DMS153 treated with DMSO at 0.1 percent for 48 hours (cell line): ENCODE data around the gene SLC10A2.
"Not testable (repeated sequence)": the region's sequence is repeated elsewhere in the genome, so short reads cannot be mapped to it uniquely, and the experiment has no call there.

Experiments
- DNase-seq: peaks from one replicate; lab custom pipeline; 2025; ENCODE audit not compliant: unreplicated experiment; lab: John Stamatoyannopoulos, UW

SLC10A2 gene, protein sequence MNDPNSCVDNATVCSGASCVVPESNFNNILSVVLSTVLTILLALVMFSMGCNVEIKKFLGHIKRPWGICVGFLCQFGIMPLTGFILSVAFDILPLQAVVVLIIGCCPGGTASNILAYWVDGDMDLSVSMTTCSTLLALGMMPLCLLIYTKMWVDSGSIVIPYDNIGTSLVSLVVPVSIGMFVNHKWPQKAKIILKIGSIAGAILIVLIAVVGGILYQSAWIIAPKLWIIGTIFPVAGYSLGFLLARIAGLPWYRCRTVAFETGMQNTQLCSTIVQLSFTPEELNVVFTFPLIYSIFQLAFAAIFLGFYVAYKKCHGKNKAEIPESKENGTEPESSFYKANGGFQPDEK

DNA sequence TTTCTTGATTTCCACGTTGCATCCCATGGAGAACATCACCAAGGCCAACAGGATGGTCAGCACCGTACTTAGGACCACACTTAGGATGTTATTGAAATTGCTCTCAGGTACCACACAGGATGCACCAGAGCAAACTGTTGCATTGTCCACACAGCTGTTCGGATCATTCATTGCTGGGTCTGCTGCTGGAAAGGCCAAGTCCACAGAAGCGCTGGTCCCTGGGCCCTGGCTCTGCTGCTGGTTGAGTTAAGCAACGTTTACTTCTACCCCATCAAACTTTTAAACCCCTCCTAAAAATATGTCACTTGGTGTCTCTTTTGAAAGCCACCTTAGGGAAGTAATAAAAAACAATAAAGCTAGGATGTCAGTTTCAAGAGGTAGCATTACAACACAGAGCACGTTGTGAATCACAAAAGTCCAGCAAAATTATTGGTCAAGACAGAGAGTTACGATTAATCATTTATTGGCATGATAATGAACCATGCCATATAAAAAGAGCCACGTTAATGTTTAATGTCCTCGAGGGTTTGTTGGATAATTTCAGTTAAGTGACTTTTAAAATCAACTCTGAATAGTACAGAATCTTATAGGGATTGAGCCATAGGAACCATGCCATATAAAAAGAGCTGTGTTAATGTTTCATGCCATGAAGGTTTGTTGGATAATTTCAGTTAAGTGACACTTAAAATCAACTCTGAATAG is at the start of gene SLC10A2:
Gene SLC10A2, minus strand, starts transcription at position 339 of the 702 bp plus-strand sequence. Its CDS starts 168 bp downstream, at position 171.
- no peak for DNase-seq

DNA sequence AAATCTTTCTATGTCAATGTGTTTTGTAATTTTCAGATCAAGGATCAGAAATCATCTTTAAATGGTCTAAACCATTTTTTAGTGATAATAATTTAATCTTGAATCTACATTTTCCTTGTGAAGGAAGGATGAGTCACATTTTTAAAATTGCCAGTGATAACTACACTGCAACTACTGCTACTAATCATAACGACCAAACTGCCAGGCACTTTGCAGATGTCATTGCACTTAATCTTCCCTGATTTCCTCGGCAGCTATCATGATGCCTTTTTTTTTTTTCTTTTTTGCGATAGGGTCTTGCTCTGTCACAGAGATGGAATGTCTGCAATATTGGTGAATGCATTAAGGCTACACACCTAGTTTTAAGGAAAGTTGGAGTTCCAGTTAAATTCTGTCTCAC is 41.4 kb upstream of the SLC10A2 start:
- DNase-seq: no peak

DNA sequence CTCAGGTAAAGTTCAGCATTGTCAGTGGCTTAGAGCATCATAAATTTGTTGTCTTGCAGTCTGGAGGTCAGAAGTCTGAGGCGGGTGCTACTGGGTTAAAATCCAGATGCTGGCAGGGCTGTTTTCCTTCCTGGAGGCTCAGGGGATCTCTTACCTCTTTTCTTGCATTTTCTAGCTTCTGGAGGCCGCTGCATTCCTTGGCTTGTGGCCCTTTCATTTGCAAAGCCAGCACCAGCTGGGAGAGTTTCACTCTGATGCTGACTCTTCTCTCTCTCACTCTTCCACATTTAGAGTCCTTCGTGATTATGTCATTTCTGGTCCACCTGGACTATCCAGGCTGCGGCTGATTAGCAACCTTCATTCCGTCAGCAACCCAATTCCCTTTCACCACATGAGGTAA is 38.1 kb upstream of the SLC10A2 start:
- no peak for DNase-seq

DNA sequence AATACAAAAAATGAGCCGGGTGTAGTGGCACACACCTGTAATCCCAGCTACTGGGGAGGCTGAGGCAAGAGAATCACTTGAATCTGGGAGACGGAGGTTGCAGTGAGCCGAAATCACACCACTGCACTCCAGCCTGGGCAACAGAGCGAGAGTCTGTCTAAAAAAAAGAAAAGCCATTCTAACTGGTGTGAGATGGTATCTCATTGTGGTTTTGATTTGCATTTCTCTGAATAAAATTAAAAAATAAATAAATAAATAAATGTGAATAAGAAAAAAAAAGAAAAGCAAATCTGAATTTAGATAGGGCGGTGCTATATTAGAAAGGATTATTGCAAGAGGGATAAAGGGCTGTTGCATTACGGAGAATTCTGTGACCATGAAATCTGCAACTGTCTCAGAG is 37.2 kb upstream of the SLC10A2 start:
- DNase-seq: not testable (repeated sequence)

DNA sequence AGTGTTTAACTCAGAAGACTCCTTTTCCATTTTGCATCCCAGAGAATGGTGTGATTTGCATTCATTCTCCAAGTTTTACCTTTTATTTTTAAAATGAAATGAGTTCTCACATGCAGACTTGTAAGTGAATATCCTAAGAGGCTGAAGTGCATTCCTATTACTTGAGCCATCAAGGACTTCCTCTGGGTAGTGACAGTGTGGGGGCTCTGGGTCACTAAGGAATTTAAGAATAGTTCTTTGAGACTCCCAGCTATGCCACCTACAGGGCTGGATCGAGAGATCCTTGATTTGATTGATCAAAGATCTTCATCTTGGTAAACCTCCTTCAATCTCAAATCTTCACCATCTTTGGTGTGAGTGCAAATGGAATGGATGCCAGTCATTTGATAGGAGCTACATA is 36.3 kb upstream of the SLC10A2 start:
- no peak for DNase-seq

DNA sequence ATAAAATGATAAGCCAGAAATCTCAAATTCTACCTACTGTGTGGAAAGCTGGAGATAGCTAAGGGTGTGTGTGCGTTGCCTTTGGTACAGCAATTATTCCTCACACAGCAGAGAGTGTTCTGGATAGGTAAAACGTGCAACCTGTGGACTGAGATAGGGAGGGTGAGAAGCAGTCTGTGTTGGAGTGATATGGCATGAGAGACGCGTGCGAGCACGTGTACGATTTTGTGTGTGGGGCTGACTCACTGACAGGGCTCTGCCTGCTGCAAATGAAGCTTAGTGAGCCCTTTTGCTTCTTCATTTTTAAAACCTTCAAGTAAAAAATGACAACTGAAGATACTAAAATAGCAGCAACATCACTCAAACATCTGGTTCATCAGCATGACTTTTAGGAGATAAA is 35.7 kb upstream of the SLC10A2 start:
- no peak for DNase-seq

DNA sequence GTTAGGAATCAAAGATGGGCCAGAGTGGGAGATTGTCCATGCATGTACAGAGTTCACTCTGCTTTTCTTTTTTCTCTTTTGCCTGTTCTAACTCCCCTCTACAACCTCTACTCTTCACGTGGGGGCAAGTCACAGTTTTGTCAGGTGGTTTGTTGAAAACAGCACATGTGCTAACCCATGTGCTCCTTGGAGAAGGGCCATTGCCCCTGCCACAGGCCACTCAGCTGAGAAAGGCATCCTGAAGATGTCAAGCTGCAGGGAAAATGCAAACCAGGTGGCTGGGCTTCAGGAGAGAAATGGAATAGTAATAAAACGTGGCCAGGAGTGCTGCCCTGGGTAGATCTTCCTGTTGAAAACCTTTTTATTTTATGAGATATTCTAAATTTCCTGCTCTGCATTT is 35.3 kb upstream of the SLC10A2 start:
- DNase-seq: no peak

DNA sequence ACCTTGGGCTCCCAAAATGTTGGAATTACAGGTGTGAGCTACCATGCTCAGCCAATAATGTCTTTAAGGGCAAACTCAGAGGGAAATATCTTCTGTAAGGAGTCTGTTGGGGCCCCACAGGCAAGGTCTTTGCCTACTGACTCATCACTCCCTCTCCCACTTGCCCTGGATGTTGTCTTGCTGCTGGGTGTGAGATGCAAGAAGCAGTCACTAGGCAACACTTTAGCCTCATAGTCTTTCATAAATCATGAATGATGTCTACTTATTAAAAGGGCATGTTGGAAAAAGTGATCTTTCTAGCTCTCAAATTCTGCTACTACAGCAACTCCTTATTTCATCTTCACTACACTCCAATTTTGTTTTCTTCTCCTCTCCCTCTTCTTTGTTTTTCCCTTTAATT is 34.6 kb upstream of the SLC10A2 start:
- no peak for DNase-seq

DNA sequence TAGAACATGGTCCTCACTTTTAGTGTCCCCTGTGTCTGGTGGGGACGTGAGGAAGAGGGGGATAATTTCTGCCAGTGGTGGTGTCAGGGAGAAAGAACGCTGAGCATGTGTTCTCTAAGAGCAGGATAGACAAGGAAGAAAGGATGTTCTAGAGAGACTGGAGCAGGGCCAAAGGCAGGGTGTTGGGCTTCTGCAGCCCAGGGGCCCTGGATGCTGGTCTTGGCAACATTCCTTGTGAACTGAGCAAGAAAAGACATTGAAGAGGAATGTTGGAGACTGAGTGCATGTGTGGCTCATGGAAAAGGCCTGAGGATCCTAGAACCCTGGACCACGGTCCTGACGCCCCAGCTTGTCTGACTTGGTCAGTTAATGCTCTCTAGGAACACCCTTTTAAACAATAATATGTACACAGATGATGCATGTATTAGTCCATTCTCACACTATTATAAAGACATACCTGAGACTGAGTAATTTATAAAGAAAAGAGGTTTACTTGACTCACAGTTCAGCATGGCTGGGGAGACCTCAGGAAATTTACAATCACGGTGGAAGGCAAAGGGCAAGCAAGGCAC is 33.6 kb upstream of the SLC10A2 start:
- DNase-seq: no peak

DNA sequence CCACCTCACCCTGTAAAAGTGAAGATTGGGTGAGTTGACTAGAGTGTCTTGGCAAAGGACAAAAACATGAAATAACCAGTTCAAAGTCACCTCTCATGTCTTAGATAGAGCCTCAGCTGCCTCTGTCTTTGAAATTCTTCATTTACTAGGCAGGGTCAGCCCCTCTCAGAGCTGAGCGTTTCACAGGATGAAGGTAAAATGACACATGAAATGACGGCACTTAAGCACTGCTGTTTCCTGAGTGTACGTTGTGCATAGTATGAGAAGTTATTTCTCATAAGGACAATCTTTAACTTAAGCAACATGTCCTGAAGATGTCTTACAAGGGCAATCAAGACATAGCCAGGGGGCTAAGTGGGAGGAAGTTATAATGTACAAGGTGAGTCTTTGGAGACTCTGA is 32.3 kb upstream of the SLC10A2 start:
- no peak for DNase-seq

DNA sequence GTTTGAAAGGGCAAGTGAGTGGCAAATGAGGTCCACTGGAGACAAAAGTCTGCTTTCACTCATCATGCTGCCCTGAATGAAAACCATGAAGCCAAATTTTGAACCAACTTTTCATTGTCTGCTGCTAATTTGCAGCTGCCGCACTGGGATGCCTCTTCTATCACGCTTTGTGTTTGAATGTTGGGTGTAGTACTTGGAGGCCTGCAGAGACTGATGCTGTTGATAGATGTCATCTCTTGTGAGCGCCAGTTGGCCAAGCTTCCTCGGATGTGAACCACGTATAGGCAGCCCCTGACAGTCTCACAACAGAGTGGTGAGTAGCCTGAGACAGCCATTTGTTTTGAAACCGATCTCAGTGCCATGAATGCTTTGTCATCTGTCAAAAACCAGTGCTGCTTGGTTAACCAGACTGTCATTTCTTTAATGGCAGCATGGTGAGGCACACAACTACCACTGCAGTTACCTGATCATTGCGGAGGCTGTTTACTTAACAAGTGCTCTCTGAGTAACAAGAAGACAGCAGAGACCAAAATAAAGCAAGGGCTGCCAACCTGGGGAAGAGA is 31.2 kb upstream of the SLC10A2 start:
- DNase-seq: no peak

DNA sequence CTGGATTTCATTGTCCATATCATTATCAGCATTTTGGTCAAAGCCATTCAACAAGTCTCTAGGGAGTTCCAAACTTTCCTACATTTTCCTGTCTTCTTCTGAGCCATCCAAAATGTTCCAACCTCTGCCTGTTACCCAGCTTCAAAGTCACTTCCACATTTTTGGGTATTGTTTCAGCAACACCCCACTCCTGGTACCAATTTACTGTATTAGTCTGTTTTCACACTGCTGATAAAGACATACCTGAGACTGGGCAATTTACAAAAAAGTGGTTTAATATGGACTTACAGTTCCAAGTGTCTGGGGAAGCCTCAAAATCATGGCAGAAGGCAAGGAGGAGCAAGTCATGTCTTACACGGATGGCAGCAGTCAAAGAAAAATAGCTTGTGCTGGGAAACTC is 27.4 kb upstream of the SLC10A2 start:
- not testable (repeated sequence) for DNase-seq

DNA sequence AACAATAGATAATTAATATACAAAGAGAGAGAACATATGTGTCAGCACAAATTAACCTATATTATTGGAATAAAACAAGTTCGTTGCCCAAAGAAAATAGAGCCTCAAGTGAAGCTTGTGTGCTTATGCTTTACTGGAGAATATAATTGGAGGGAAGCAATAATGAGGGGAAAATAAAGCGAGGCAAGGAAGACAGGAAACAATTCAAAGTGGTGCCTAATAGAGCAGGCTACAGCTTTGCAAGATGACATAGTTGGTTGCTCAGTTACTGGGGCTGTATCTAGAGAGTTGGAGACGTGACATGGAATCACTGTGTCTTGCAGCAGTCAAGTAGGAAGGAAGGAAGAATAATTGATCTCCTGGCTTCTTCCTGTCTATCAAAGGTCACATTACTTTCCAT is 21.1 kb upstream of the SLC10A2 start:
- DNase-seq: no peak

DNA sequence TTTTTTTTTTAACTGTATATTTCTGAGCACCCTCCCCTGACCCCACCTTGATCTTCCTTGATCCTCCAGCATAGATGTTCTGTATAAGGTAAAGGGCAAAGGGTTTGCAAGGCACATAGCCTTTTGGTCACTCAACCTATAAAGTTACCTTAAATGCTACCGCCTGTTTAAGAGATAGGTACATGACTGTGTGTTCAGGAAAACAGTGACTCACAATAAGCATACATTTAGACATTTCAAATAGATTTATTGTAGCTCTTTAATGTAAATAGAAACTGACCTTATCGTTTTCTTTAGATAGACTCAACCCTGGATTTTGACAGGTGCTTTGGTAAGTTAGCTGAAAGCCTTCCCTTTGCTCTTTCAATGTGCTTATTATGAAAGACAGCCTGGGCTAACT is 15.2 kb upstream of the SLC10A2 start:
- no peak for DNase-seq

DNA sequence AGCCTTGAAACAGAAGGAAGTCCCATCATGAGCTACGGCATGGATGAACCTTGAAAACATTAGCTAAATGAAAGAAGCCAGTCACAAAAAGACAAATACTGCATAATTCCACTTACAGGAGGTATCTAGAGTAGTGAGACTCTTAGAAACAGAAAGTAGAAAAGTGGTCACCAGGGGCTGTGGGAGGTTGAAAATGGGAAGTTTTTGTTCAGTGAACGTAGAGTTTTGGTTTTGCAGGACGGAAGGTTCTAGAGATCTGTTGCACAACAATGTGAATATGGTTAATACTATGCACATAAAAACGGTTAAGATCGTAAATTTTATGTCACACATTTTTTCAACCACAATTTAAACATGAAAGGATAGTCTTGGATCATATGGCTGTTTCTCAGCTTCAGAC is 11.9 kb upstream of the SLC10A2 start:
- DNase-seq: no peak

DNA sequence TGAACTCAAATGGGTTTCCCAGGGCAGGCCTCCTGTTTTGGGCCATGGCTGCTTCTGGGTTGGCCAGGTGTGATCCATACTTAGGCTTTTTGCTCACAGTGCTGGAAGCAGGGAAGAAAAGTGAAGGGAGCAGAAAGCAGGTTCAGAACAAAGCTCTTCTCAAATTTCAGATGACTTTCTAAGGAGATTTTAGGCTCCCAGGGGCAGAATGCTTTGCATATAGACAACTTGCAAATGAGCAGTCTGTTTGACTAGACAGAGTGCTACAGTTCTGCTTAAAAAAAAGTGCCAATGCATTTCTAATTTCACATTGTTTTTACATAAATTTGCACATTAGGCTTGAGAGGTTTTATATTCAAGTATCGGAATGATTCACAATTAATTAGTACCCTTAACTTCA is 2.6 kb upstream of the SLC10A2 start:
- no peak for DNase-seq

DNA sequence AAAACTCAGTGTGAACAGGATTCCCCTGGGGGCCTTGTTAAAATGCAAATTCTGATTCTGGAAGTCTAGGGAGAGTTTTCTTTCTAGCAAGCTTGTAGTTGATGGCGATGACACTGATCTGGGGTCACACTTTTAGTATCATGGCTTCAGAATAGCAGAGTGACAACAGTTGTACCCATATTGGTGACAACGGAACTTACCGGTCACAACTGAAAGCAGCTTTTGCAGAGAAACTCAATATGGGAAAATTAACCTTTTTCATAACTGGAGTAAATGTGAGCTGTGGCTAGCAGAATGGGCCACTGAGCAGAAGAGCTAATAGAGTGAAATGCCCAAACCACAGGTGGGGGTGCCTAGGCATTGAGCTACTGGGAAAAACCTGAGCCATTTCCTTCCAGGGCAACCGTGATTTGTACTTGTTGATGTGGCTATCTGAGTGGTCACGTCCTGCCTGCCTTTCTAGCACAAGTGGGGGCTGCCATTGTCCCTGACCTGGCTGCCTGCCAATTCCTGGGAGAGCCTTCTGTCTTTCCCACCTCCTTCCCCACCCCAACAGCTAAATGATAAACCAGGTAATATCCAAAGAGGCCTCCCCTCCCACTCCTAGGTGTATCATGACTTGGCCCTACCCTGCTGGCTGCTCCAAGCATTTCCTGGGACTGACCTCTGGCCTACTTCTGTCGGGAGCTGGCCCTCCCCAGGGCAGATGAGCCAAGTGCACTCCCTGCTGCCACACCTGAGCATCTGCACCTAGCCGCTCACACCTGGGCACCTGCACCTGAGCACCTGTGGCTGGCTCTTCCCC is 1.7 kb upstream of the SLC10A2 start:
- DNase-seq: no peak

DNA sequence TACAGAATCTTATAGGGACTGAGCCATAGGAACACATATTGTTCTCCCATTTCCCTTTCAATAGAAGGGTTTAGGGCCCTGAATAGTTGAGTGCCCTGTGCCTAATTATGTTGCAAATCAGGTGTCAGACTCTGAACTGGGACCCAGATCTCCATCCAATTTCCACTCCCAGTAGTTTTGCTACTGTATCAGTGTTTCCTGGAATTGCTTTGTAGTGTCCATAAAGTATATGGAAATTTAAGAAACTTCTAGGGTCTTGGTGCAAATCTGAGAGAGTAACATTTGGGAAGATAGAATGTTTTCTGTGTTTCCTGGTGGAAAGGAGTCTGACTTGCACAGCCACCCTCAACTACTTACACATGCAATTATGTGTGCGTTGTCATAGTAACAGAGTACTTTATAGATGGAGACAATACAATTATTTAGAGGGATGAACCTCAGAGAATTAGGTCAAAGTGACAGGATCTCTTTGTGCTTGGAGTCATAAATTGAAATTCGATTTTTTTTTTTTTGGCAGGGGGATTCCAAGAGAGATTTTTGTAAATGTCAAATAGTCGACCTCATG is 646 bp upstream of the SLC10A2 start:
- no peak for DNase-seq

DNA sequence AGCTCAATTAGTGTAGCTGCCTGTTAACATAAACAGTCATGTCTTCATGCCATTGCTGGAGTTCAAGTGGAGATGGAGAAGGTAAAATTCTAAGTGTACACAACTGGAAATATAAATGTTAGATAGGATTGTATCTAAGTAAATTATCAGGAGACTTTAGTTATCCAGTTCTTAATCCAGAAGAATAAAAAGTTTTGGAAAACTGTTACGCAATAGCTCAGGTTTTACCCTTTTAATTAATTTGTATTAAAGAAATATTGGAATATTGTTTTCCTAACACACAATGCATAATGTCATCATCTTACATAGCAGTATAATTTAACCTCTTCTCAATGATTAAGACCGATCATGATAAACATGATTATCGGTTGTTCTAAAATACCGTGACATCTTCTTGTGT is 2.8 kb downstream of the SLC10A2 start:
- DNase-seq: no peak

DNA sequence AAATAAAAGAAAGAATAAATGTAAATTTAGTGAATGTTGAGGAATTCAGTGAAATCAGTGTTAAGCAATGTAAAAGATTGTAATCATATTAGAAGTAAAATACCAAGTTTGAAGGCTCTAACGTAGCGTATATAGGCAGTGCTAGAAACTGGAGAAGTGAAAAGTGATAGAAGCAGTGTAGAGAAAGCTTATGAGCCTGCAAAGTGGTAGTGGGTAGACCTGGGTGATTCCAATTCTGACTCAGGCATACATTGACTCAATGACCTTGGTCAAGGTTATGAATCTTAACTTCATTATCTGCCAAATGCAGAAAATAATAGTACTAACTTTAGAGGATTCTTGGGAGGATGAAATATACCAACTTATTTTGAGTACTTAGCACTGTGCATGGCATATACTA is 4.1 kb downstream of the SLC10A2 start:
- DNase-seq: no peak

DNA sequence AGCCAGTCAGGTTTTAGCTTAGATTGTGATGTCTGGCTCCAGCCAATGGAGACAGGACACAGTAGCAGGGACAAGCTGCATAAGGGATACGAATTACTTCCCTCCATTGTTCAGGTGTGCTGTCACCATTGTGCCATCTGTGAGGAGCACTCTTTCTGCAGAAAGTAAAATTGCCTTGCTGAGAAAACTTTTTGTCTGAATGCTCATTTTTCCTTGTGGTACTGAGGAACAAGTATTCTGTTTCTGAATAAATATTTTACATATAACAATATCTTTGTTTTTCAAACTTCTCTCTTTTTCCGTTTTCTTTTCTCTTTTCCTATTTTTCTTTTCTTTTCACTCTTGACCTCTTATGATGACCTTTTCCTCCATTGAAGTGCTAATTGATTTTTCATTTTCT is 10.2 kb downstream of the SLC10A2 start:
- DNase-seq: no peak
